KOPT-K1 (cell line): ENCODE data around the gene DGAT2.
A peak's percentile ranks its signal among the peaks of the same experiment; 100 is the strongest.

Experiments used
- H3K27ac ChIP-seq: fragments of 200-600 bp; sonication (generic); 2 replicates; pipeline ENCODE4 v1.5.1; 2016; ENCODE audit warnings: antibody characterized with exemption, mild to moderate bottlenecking, low read depth, low read length; ENCODE audit not compliant: poor library complexity, severe bottlenecking
- H3K36me3 ChIP-seq: fragments of 200-600 bp; sonication (generic); 2 replicates; pipeline ENCODE4 v1.5.1; 2017; ENCODE audit warnings: antibody characterized with exemption, mild to moderate bottlenecking, low read length, moderate library complexity; ENCODE audit not compliant: insufficient read depth
- H3K9me3 ChIP-seq: fragments of 200-600 bp; sonication (generic); 2 replicates; pipeline ENCODE4 v1.5.1; 2017; ENCODE audit warnings: antibody characterized with exemption, low read length, mild to moderate bottlenecking; ENCODE audit not compliant: insufficient read depth, poor library complexity, severe bottlenecking

Gene DGAT2

GRCh38 chr11:75814677-75815344 is 46.2 kb downstream of the DGAT2 start, which contains the start of gene UVRAG:
Gene UVRAG (plus strand): TSS chr11:75815210. CDS start chr11:75815408, 198 bp downstream.
- Histone ChIP-seq H3K36me3 (no peaks in the 10 kb centered on the region), H3K27ac (peak within 1 kb of the TSS; percentile 70), H3K9me3 (no peaks in the 10 kb centered on the region)

- Histone ChIP-seq H3K9me3 (no peaks in the 10 kb centered on the region), H3K27ac (peak overlapping the region; percentile 70), H3K36me3 (no peaks in the 10 kb centered on the region)
Measured at GRCh38 chr11:75815345-75816168, 47.0 kb downstream of the DGAT2 start.

GRCh38 chr11:75816561-75817239 is 48.1 kb downstream of the DGAT2 start:
- Histone ChIP-seq H3K36me3 (peaks cover 8% of the 10 kb centered on the region; the same call in 1 of the 2 replicates), H3K9me3 (no peaks in the 10 kb centered on the region), H3K27ac (peak overlapping the region; percentile 70)

GRCh38 chr11:75820645-75821044 is 52.1 kb downstream of the DGAT2 start:
- H3K36me3 ChIP-seq = peaks cover 15% of the 10 kb centered on the region; the same call in 1 of the 2 replicates
- H3K27ac ChIP-seq = no peak overlapping the region
- H3K9me3 ChIP-seq = no peaks in the 10 kb centered on the region

GRCh38 chr11:75821202-75821601 is 52.6 kb downstream of the DGAT2 start:
- peaks cover 15% of the 10 kb centered on the region; the same call in 1 of the 2 replicates for H3K36me3 ChIP-seq
- H3K27ac ChIP-seq = no peak overlapping the region
- no peaks in the 10 kb centered on the region for H3K9me3 ChIP-seq

GRCh38 chr11:75822541-75822940 is 54.0 kb downstream of the DGAT2 start:
- H3K27ac ChIP-seq = no peak overlapping the region
- H3K36me3 ChIP-seq = peaks cover 15% of the 10 kb centered on the region; the same call in 1 of the 2 replicates
- no peaks in the 10 kb centered on the region for H3K9me3 ChIP-seq

GRCh38 chr11:75823415-75823814 is 54.8 kb downstream of the DGAT2 start:
- no peak overlapping the region for H3K27ac ChIP-seq
- no peaks in the 10 kb centered on the region for H3K9me3 ChIP-seq
- H3K36me3 ChIP-seq = peaks cover 15% of the 10 kb centered on the region; the same call in 1 of the 2 replicates

- no peak overlapping the region for H3K27ac ChIP-seq
- H3K9me3 ChIP-seq = no peaks in the 10 kb centered on the region
- peaks cover 15% of the 10 kb centered on the region; the same call in 1 of the 2 replicates for H3K36me3 ChIP-seq
Measured at GRCh38 chr11:75823946-75824345, 55.4 kb downstream of the DGAT2 start.

GRCh38 chr11:75826461-75827230 is 58.1 kb downstream of the DGAT2 start:
- Histone ChIP-seq H3K9me3 (no peaks in the 10 kb centered on the region), H3K27ac (no peak overlapping the region), H3K36me3 (peaks cover 26% of the 10 kb centered on the region)

- Histone ChIP-seq H3K9me3 (no peaks in the 10 kb centered on the region), H3K36me3 (peaks cover 27% of the 10 kb centered on the region), H3K27ac (no peak overlapping the region)
Measured at GRCh38 chr11:75827562-75827961, 59.0 kb downstream of the DGAT2 start.

- peaks cover 20% of the 10 kb centered on the region for H3K36me3 ChIP-seq
- peaks cover 5% of the 10 kb centered on the region for H3K9me3 ChIP-seq
- no peak overlapping the region for H3K27ac ChIP-seq
Measured at GRCh38 chr11:75831915-75832502, 63.4 kb downstream of the DGAT2 start.

GRCh38 chr11:75834728-75835127 is 66.2 kb downstream of the DGAT2 start:
- peaks cover 5% of the 10 kb centered on the region for H3K9me3 ChIP-seq
- no peak overlapping the region for H3K27ac ChIP-seq
- peaks cover 20% of the 10 kb centered on the region for H3K36me3 ChIP-seq

GRCh38 chr11:75836417-75836816 is 67.8 kb downstream of the DGAT2 start:
- H3K36me3 ChIP-seq = peaks cover 4% of the 10 kb centered on the region
- H3K9me3 ChIP-seq = peaks cover 5% of the 10 kb centered on the region
- H3K27ac ChIP-seq = no peak overlapping the region

GRCh38 chr11:75839851-75840250 is 71.3 kb downstream of the DGAT2 start:
- Histone ChIP-seq H3K9me3 (no peaks in the 10 kb centered on the region), H3K36me3 (no peaks in the 10 kb centered on the region; the same call in 1 of the 2 replicates), H3K27ac (no peak overlapping the region)
